Measurements from ENCODE around the gene TEX35.

GRCh38 chr1:178465011-178465410 lies 47.9 kb upstream of the TEX35 start:
- TF ChIP-seq POLR2AphosphoS5 (IDR thresholded peaks at IDR 0.05) (no peak), POLR2A (IDR thresholded peaks at IDR 0.05) (no peak), CTCF (IDR thresholded peaks at IDR 0.05) (no peak), EP300 (IDR thresholded peaks at IDR 0.05) (no peak)
